Adrenal gland (tissue), 5 donors: ENCODE measurements around the gene AACS.

Experiments used
- CTCF ChIP-seq, 6 experiments: fragments of 450-650 bp in 4 of 6; fragments of 200-600 bp in 2 of 6; sonication (generic) in 1 of 6; IDR thresholded peaks; 1 replicate in 5 of 6; 2 replicates in 1 of 6; pipeline versions ENCODE4 v1.5.1 to v1.8.0; 2016 to 2021; ENCODE audit warnings: antibody characterized with exemption in 6 of 6, mild to moderate bottlenecking in 2 of 6, moderate library complexity in 1 of 6
- POLR2A ChIP-seq, 2 donors: fragments of 450-650 bp; IDR thresholded peaks; one replicate each; pipeline ENCODE4 v1.6.1; 2017; ENCODE audit warnings: antibody characterized with exemption in 2 of 2, mild to moderate bottlenecking in 2 of 2, moderate library complexity in 1 of 2
- donor health status: DM: no; HTN: no; CAD: no.

- TF ChIP-seq CTCF (IDR thresholded peaks at IDR 0.05) (no peak), POLR2A (IDR thresholded peaks at IDR 0.05) (no peak)
Observed at GRCh38 chr12:125160281-125160955, 95.2 kb downstream of the AACS start.
